Measurements from ENCODE around the gene SLC29A4.
"Not testable (repeated sequence)": the region's sequence is repeated elsewhere in the genome, so short reads cannot be mapped to it uniquely, and the experiment has no call there.

The SLC29A4 gene

GRCh38 chr7:5274441-5274840 is 8.3 kb upstream of the SLC29A4 start:
- in situ Hi-C loops (cut with MboI; ENCODE audit: low sequenced_read_pairs), result no loop called here

GRCh38 chr7:5274985-5275431 is 7.7 kb upstream of the SLC29A4 start:
- in situ Hi-C loops (cut with MboI; ENCODE audit: low sequenced_read_pairs), result not testable (repeated sequence)

- in situ Hi-C loops (cut with MboI; ENCODE audit: low sequenced_read_pairs), result not testable (repeated sequence)
These were observed 7.2 kb upstream of the SLC29A4 start for GRCh38 chr7:5275510-5275909.

- in situ Hi-C loops (cut with MboI; ENCODE audit: low sequenced_read_pairs), result not testable (repeated sequence)
These were observed 6.6 kb upstream of the SLC29A4 start for GRCh38 chr7:5276123-5276522.

- in situ Hi-C loops (cut with MboI; ENCODE audit: low sequenced_read_pairs), result no loop called here
These were observed 6.1 kb upstream of the SLC29A4 start for GRCh38 chr7:5276611-5277010.

- in situ Hi-C loops (cut with MboI; ENCODE audit: low sequenced_read_pairs), result no loop called here
These were observed 4.0 kb upstream of the SLC29A4 start for GRCh38 chr7:5278766-5279165.

GRCh38 chr7:5279734-5280133 is 3.0 kb upstream of the SLC29A4 start:
- in situ Hi-C loops (cut with MboI; ENCODE audit: low sequenced_read_pairs), result no loop called here

GRCh38 chr7:5281598-5282500 is 894 bp upstream of the SLC29A4 start:
- in situ Hi-C loops (cut with MboI; ENCODE audit: low sequenced_read_pairs), result not testable (repeated sequence)

- in situ Hi-C loops (cut with MboI; ENCODE audit: low sequenced_read_pairs), result no loop called here
These were observed 919 bp downstream of the SLC29A4 start for GRCh38 chr7:5283421-5284303.

GRCh38 chr7:5284304-5285281 is 1.9 kb downstream of the SLC29A4 start:
- in situ Hi-C loops (cut with MboI; ENCODE audit: low sequenced_read_pairs), result no loop called here

- in situ Hi-C loops (cut with MboI; ENCODE audit: low sequenced_read_pairs), result no loop called here
These were observed 4.2 kb downstream of the SLC29A4 start for GRCh38 chr7:5286933-5287332.

- in situ Hi-C loops (cut with MboI; ENCODE audit: low sequenced_read_pairs), result not testable (repeated sequence)
These were observed 4.6 kb downstream of the SLC29A4 start for GRCh38 chr7:5287373-5287772.

- in situ Hi-C loops (cut with MboI; ENCODE audit: low sequenced_read_pairs), result no loop called here
These were observed 5.1 kb downstream of the SLC29A4 start for GRCh38 chr7:5287802-5288201.

- in situ Hi-C loops (cut with MboI; ENCODE audit: low sequenced_read_pairs), result not testable (repeated sequence)
These were observed 5.8 kb downstream of the SLC29A4 start for GRCh38 chr7:5288560-5288959.

- in situ Hi-C loops (cut with MboI; ENCODE audit: low sequenced_read_pairs), result no loop called here
These were observed 6.6 kb downstream of the SLC29A4 start for GRCh38 chr7:5289355-5289754.

- in situ Hi-C loops (cut with MboI; ENCODE audit: low sequenced_read_pairs), result no loop called here
These were observed 8.6 kb downstream of the SLC29A4 start for GRCh38 chr7:5291301-5291700.

- in situ Hi-C loops (cut with MboI; ENCODE audit: low sequenced_read_pairs), result not testable (repeated sequence)
These were observed 9.1 kb downstream of the SLC29A4 start for GRCh38 chr7:5291711-5292335.

- in situ Hi-C loops (cut with MboI; ENCODE audit: low sequenced_read_pairs), result no loop called here
These were observed 11.6 kb downstream of the SLC29A4 start for GRCh38 chr7:5294169-5294987.
